HepG2 (cell line): ENCODE measurements around the gene CCND1. TPM values are rescaled to one million over a fixed set of nuclear protein-coding genes. Genes with fewer than 3 reads are reported as not detected.

Experiments
- ATAC-seq: fragments of 200-7000 bp; cut with Tn5 transposase; 3 replicates; pipeline ENCODE4 v1.9.1; 2020; ENCODE audit warnings: mild to moderate bottlenecking, moderate library complexity
- BruUV-seq: library from RNA; stranded (reverse); fragments of 400-500 nt; replicated peaks from 2 replicates; lab custom pipeline; 2021; lab: Mats Ljungman, UMichigan
- CTCF ChIA-PET: fragments of 300-600 bp; formaldehyde crosslinking; extraction: SDS; loops from one replicate; lab custom pipeline; 2021; ENCODE audit warnings: low total read pairs, inconsistent platforms, low intra/inter-chr PET ratio; lab: Yijun Ruan, JAX
- POLR2A ChIA-PET: fragments of 350-600 bp; sonication (Branson Sonifier 250); formaldehyde crosslinking; loops from one replicate; lab custom pipeline; 2020; ENCODE audit warnings: antibody characterized with exemption, inconsistent platforms; lab: Yijun Ruan, JAX
- DNase-seq: peaks from one replicate; pipeline ENCODE4 v3.0.0-alpha.2; 2015; ENCODE audit warnings: low spot score
- FAIRE-seq: peaks from 3 replicates; lab custom pipeline; 2011; peaks lifted over from hg19 to GRCh38; lab: Jason Lieb, UNC
- H2AFZ ChIP-seq: one replicate; pipeline ENCODE4 v1.6.1; 2011; ENCODE audit warnings: low read length, inconsistent platforms
- H3K27ac ChIP-seq: fragments of 300-600 bp; 3 replicates; pipeline ENCODE4 v1.8.0; 2011; ENCODE audit warnings: mixed run types, mild to moderate bottlenecking, mixed read lengths, low read length, inconsistent platforms; ENCODE audit not compliant: insufficient read depth; ENCODE audit errors: extremely low read length
- H3K27me3 ChIP-seq, 2 experiments: fragments of 200-600 bp in 1 of 2; 2 replicates in 1 of 2; 3 replicates in 1 of 2; pipeline versions ENCODE4 v1.6.0 to v1.8.0; 2011; ENCODE audit warnings: low read length in 2 of 2, mild to moderate bottlenecking in 2 of 2, moderate library complexity in 2 of 2, inconsistent platforms in 1 of 2; ENCODE audit not compliant: insufficient read depth in 2 of 2, control insufficient read depth in 1 of 2
- H3K36me3 ChIP-seq, 2 experiments: fragments of 200-600 bp in 1 of 2; replicated peaks in 1 of 2; 2 replicates in 1 of 2; 3 replicates in 1 of 2; pipeline versions ENCODE4 v1.5.1 to v1.8.0; 2011; ENCODE audit warnings: low read length in 2 of 2, inconsistent platforms in 1 of 2; ENCODE audit not compliant: insufficient read depth in 2 of 2, control insufficient read depth in 1 of 2
- H3K4me1 ChIP-seq: 2 replicates; pipeline ENCODE4 v1.5.1; 2012; ENCODE audit warnings: low read length, inconsistent platforms; ENCODE audit not compliant: insufficient read depth
- H3K4me2 ChIP-seq: 2 replicates; pipeline ENCODE4 v1.6.0; 2011; ENCODE audit warnings: low read depth, low read length, inconsistent platforms
- H3K4me3 ChIP-seq, 3 experiments: fragments of 200-600 bp in 1 of 3; sonication (generic), shearing (Covaris generic) in 1 of 3; replicated peaks in 1 of 3; 2 replicates each; pipeline ENCODE4 v1.5.1; 2011 to 2016; ENCODE audit warnings: low read length in 3 of 3, inconsistent platforms in 2 of 3, low read depth in 2 of 3, mild to moderate bottlenecking in 2 of 3, control low read depth in 1 of 3, mixed read lengths in 1 of 3; ENCODE audit not compliant: insufficient read depth in 1 of 3
- H3K79me2 ChIP-seq: one replicate; pipeline ENCODE4 v1.6.1; 2011; ENCODE audit warnings: low read length, inconsistent platforms; ENCODE audit not compliant: insufficient read depth
- H3K9ac ChIP-seq: 2 replicates; pipeline ENCODE4 v1.6.0; 2011; ENCODE audit warnings: mild to moderate bottlenecking, low read depth, low read length, inconsistent platforms; ENCODE audit not compliant: insufficient read depth
- H3K9me3 ChIP-seq: 2 replicates; pipeline ENCODE4 v1.5.1; 2012; ENCODE audit warnings: mild to moderate bottlenecking, low read length
- H4K20me1 ChIP-seq: 2 replicates; pipeline ENCODE4 v1.6.0; 2011; ENCODE audit warnings: inconsistent platforms, mild to moderate bottlenecking, low read length, moderate library complexity; ENCODE audit not compliant: insufficient read depth
- ARNT2 ChIP-seq: sonication (generic); formaldehyde crosslinking; IDR thresholded peaks from 2 replicates; pipeline ENCODE4 v1.8.0; 2022; ENCODE audit warnings: mild to moderate bottlenecking, low read depth, missing genetic modification reagents, moderate library complexity
- CEBPB ChIP-seq: IDR thresholded peaks from 2 replicates; pipeline ENCODE4 v1.6.1; 2011; ENCODE audit warnings: low read depth, low read length, improper control_type of control experiment, borderline replicate concordance
- HDAC6 ChIP-seq: fragments of 200-600 bp; sonication (generic); IDR thresholded peaks from 2 replicates; pipeline ENCODE4 v1.7.0; 2017; ENCODE audit warnings: mild to moderate bottlenecking, antibody characterized with exemption, low read length, low read depth
- MTF1 ChIP-seq: sonication (generic); formaldehyde crosslinking; IDR thresholded peaks from 2 replicates; pipeline ENCODE4 v1.5.0; 2020; ENCODE audit warnings: missing genetic modification reagents
- PATZ1 ChIP-seq: sonication (generic); formaldehyde crosslinking; IDR thresholded peaks from 2 replicates; pipeline ENCODE4 v1.4.0; 2020; ENCODE audit warnings: missing genetic modification reagents
- PHF5A ChIP-seq: IDR thresholded peaks from one replicate; pipeline ENCODE4 v1.6.1; 2018; ENCODE audit warnings: low read depth, missing genetic modification reagents; ENCODE audit not compliant: unreplicated experiment
- SMAD9 ChIP-seq: sonication (generic); formaldehyde crosslinking; IDR thresholded peaks from 2 replicates; pipeline ENCODE4 v1.5.1; 2020; ENCODE audit warnings: mild to moderate bottlenecking, missing genetic modification reagents
- TFE3 ChIP-seq: IDR thresholded peaks from 2 replicates; pipeline ENCODE4 v1.6.1; 2016
- YEATS4 ChIP-seq: sonication (generic); formaldehyde crosslinking; IDR thresholded peaks from 2 replicates; pipeline ENCODE4 v1.4.0; 2020; ENCODE audit warnings: missing genetic modification reagents, borderline replicate concordance
- ZMAT3 ChIP-seq: sonication (generic); formaldehyde crosslinking; conservative IDR thresholded peaks from 2 replicates; pipeline ENCODE4 v1.7.0; 2021; ENCODE audit warnings: missing genetic modification reagents
- WGBS: methylation state at CpG from one replicate; pipeline ENCODE4 v1.1.6; 2017; ENCODE audit warnings: low lambda C conversion rate; 5-methylcytosine and 5-hydroxymethylcytosine counted together
- in situ Hi-C: cut with HindIII; loops from 2 replicates; pipeline ENCODE4 v1.10.0; 2017; ENCODE audit warnings: low pct_unique_long_range_greater_than_20kb; ENCODE audit not compliant: extremely low pct_ligation_motif_present
- intact Hi-C: fragments of 100-400 bp; cut with micrococcal nuclease; formaldehyde crosslinking; loops from one replicate; pipeline ENCODE4 v1.10.0; 2022; ENCODE audit not compliant: unreplicated experiment
- polyA plus RNA-seq, 8 experiments: library from polyadenylated mRNA; depleted of rRNA in 3 of 8; stranded (reverse) in 7 of 8; unstranded in 1 of 8; fragments of >200 nt; fragmentation: Illumina TruSeq in 4 of 8; extraction: Trizol in 4 of 8; gene quantifications; 2 replicates each; pipeline versions ENCODE4 v1.2.1 to v1.2.3, GENCODE V29; 2011 to 2016; ENCODE audit warnings: low read depth in 4 of 8, missing spikeins in 1 of 8, mixed read lengths in 1 of 8; ENCODE audit not compliant: insufficient read depth in 1 of 8
- total RNA-seq, 5 experiments: library from RNA; depleted of rRNA; stranded (reverse); fragments of >200 nt; fragmentation: Illumina TruSeq; extraction: Trizol; gene quantifications; 2 replicates each; pipeline ENCODE4 v1.2.3, GENCODE V29; 2016; ENCODE audit warnings: low read depth in 1 of 5
- TF ChIP-seq, protein P1 (sequence below): sonication (generic); formaldehyde crosslinking; IDR thresholded peaks from 2 replicates; pipeline ENCODE4 v1.5.1; 2020; ENCODE audit warnings: mild to moderate bottlenecking, missing genetic modification reagents, moderate library complexity

The CCND1 gene
- total and polyA plus RNA-seq, 2 of the 13 experiments (the other 11 are each of a cell fraction or from before 2014, with no cell fraction given) = 107 to 136 TPM

GRCh38 chr11:69634069-69634468, 6.9 kb upstream of the CCND1 start:
- POLR2A ChIA-PET = no interaction called here
- H3K36me3 ChIP-seq = no peaks in the 10 kb centered on the region
- intact Hi-C loops (no loop called here), in situ Hi-C loops (loop anchor here (25.0 kb wide), 1 partner anchor 197 kb away; no protein-coding TSS in a partner anchor)
- H3K27me3 ChIP-seq = peaks cover 0 to 12% of the 10 kb centered on the region in 2 experiments; a peak in 3 of 5 replicates
- ATAC-seq = no peak
- no peaks in the 10 kb centered on the region for H4K20me1 ChIP-seq
- no peak overlapping the region for H3K4me2 ChIP-seq
- no peak for DNase-seq
- H2AFZ ChIP-seq = no peak overlapping the region
- no peaks in the 10 kb centered on the region for H3K79me2 ChIP-seq
- no peak overlapping the region for H3K4me3 ChIP-seq
- BruUV-seq = no TSS peak
- H3K4me1 ChIP-seq = peaks cover 10% of the 10 kb centered on the region
- 60% methylated on average over 6 of the region's 6 CpGs for WGBS
- no peak for TF ChIP-seq YEATS4 (CRISPR knock-in tag)
- no peak for TF ChIP-seq HDAC6
- no peak for TF ChIP-seq ZMAT3 (CRISPR knock-in tag)
- TF ChIP-seq ARNT2 (CRISPR knock-in tag) = no peak
- no peak for TF ChIP-seq PHF5A (CRISPR knock-in tag)
- no peak for TF ChIP-seq SMAD9 (CRISPR knock-in tag)
- no peak overlapping the region for H3K27ac ChIP-seq
- no peaks in the 10 kb centered on the region for H3K9me3 ChIP-seq
- CTCF ChIA-PET = no interaction called here
- no peak overlapping the region for H3K9ac ChIP-seq
- no peak for FAIRE-seq

DNA sequence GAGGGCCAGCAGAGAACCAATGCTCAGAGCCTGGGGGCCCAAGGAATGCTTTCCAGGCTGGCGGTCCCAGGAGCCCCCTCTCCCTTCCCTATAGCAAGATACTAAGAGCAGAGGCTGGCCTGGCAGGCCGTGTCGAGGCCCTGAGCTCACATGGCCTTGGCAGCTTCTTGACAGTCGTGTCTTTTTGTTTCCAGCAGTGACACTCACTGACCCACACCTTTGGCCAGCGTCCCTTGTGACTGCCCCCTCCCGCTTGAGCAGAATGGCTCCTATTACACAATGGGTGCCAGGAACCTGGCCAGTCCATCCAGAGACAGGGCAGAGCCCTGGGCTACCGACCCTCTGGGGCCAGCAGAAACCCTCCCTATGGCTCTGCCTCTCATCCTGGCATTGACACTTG, 6.4 kb upstream of the CCND1 start:
- POLR2A ChIA-PET = no interaction called here
- ATAC-seq = peak; percentile 18; the same call in 1 of the 3 replicates
- DNase-seq = no peak
- TF ChIP-seq CEBPB (peak; percentile 70), MTF1 (no peak), TFE3 (CRISPR knock-in tag) (0 out of 2 replicates have a peak, but pooled peaks have one; percentile 20), PATZ1 (CRISPR knock-in tag) (peak; percentile 66; the same call in 1 of the 2 replicates)
- TF ChIP-seq, protein P1, sequence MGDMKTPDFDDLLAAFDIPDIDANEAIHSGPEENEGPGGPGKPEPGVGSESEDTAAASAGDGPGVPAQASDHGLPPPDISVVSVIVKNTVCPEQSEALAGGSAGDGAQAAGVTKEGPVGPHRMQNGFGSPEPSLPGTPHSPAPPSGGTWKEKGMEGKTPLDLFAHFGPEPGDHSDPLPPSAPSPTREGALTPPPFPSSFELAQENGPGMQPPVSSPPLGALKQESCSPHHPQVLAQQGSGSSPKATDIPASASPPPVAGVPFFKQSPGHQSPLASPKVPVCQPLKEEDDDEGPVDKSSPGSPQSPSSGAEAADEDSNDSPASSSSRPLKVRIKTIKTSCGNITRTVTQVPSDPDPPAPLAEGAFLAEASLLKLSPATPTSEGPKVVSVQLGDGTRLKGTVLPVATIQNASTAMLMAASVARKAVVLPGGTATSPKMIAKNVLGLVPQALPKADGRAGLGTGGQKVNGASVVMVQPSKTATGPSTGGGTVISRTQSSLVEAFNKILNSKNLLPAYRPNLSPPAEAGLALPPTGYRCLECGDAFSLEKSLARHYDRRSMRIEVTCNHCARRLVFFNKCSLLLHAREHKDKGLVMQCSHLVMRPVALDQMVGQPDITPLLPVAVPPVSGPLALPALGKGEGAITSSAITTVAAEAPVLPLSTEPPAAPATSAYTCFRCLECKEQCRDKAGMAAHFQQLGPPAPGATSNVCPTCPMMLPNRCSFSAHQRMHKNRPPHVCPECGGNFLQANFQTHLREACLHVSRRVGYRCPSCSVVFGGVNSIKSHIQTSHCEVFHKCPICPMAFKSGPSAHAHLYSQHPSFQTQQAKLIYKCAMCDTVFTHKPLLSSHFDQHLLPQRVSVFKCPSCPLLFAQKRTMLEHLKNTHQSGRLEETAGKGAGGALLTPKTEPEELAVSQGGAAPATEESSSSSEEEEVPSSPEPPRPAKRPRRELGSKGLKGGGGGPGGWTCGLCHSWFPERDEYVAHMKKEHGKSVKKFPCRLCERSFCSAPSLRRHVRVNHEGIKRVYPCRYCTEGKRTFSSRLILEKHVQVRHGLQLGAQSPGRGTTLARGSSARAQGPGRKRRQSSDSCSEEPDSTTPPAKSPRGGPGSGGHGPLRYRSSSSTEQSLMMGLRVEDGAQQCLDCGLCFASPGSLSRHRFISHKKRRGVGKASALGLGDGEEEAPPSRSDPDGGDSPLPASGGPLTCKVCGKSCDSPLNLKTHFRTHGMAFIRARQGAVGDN (CRISPR knock-in tag) = peak; percentile 23; the same call in 1 of the 2 replicates

More for the DNA sequence above, 6.4 kb upstream of the CCND1 start:
- Histone ChIP-seq H3K4me2 (no peak overlapping the region), H3K9me3 (no peaks in the 10 kb centered on the region), H3K4me1 (peaks cover 10% of the 10 kb centered on the region), H4K20me1 (no peaks in the 10 kb centered on the region), H3K79me2 (no peaks in the 10 kb centered on the region), H2AFZ (no peak overlapping the region), H3K9ac (no peak overlapping the region), H3K27ac (no peak overlapping the region), H3K27me3 (peaks cover 0 to 12% of the 10 kb centered on the region in 2 experiments; a peak in 3 of 5 replicates), H3K4me3 (no peak overlapping the region), H3K36me3 (no peaks in the 10 kb centered on the region)
- WGBS = 0% methylated on average over 6 of the region's 7 CpGs
- in situ Hi-C loops = loop anchor here (25.0 kb wide), 1 partner anchor 197 kb away; no protein-coding TSS in a partner anchor
- BruUV-seq = no TSS peak
- FAIRE-seq = no peak
- CTCF ChIA-PET = no interaction called here
- intact Hi-C loops = no loop called here
